ENCODE data around the gene APC.

GRCh38 chr5:112735702-112736101 lies 2.0 kb upstream of the APC start:
- TF ChIP-seq GABPA (IDR thresholded peaks at IDR 0.05; ENCODE audit: low read depth) (no peak), CTCF (IDR thresholded peaks at IDR 0.05; ENCODE audit: insufficient read depth, low read length) (no peak)

Data from HL-60 (cell line).